Fibroblast of skin of back (primary cell): ENCODE measurements around the gene ARL8A. TPM values are rescaled to one million over a fixed set of nuclear protein-coding genes. Genes with fewer than 3 reads are reported as not detected.
A peak's percentile ranks its signal among the peaks of the same experiment; 100 is the strongest.
"Not testable (repeated sequence)": the region's sequence is repeated elsewhere in the genome, so short reads cannot be mapped to it uniquely, and the experiment has no call there.

Experiments used
- DNase-seq: peaks from one replicate; pipeline ENCODE4 v3.0.0-alpha.2; 2013
- polyA plus RNA-seq, 2 experiments: library from polyadenylated mRNA; unstranded; fragments of 120-200 nt; gene quantifications; one replicate each; pipeline ENCODE4 v1.2.1, GENCODE V29; 2013; ENCODE audit not compliant: insufficient read length in 2 of 2

Gene ARL8A
- polyA plus RNA-seq (2013, experiment 1 of 2; ENCODE audit: insufficient read length) = 57.5 TPM
- polyA plus RNA-seq (2013, experiment 2 of 2; ENCODE audit: insufficient read length) = 56.7 TPM

GRCh38 chr1:202144402-202145067 lies at the start of gene ARL8A:
Gene ARL8A (minus strand): TSS chr1:202144737. CDS start chr1:202144572, 165 bp downstream.
- DNase-seq = peak; percentile 53

- no peak for DNase-seq
Observed at GRCh38 chr1:202194328-202194648, 49.8 kb upstream of the ARL8A start.

- peak; percentile 10 for DNase-seq
Observed at GRCh38 chr1:202193614-202194327, 49.2 kb upstream of the ARL8A start, which contains the start of gene LGR6. Gene LGR6 (plus strand): TSS chr1:202193799. CDS start chr1:202193990, 191 bp downstream.

- DNase-seq = peak; percentile 44
Observed at GRCh38 chr1:202192770-202193613, 48.5 kb upstream of the ARL8A start.

GRCh38 chr1:202191391-202191790 lies 46.9 kb upstream of the ARL8A start:
- DNase-seq = not testable (repeated sequence)

GRCh38 chr1:202189918-202190715 lies 45.6 kb upstream of the ARL8A start:
- DNase-seq = peak; percentile 11

GRCh38 chr1:202189001-202189790 lies 44.7 kb upstream of the ARL8A start:
- DNase-seq = peak; percentile 50

- DNase-seq = no peak
Observed at GRCh38 chr1:202187697-202188407, 43.3 kb upstream of the ARL8A start.

GRCh38 chr1:202187041-202187671 lies 42.6 kb upstream of the ARL8A start:
- DNase-seq = no peak

- no peak for DNase-seq
Observed at GRCh38 chr1:202186327-202186726, 41.8 kb upstream of the ARL8A start.

GRCh38 chr1:202184750-202185460 lies 40.4 kb upstream of the ARL8A start:
- peak; percentile 84 for DNase-seq

GRCh38 chr1:202182040-202182877 lies 37.7 kb upstream of the ARL8A start:
- DNase-seq = no peak

- no peak for DNase-seq
Observed at GRCh38 chr1:202181586-202181985, 37.0 kb upstream of the ARL8A start.

- DNase-seq = not testable (repeated sequence)
Observed at GRCh38 chr1:202180751-202181139, 36.2 kb upstream of the ARL8A start.

GRCh38 chr1:202179828-202180750 lies 35.6 kb upstream of the ARL8A start:
- DNase-seq = no peak

GRCh38 chr1:202176949-202177927 lies 32.7 kb upstream of the ARL8A start:
- no peak for DNase-seq
